Effector CD8-positive, alpha-beta T cell (primary cell): ENCODE results near the gene NXN.
"Not testable (repeated sequence)": the region's sequence is repeated elsewhere in the genome, so short reads cannot be mapped to it uniquely, and the experiment has no call there.

Source experiments
- DNase-seq: peaks from one replicate; lab custom pipeline; 2025; lab: John Stamatoyannopoulos, UW

The NXN gene

DNA sequence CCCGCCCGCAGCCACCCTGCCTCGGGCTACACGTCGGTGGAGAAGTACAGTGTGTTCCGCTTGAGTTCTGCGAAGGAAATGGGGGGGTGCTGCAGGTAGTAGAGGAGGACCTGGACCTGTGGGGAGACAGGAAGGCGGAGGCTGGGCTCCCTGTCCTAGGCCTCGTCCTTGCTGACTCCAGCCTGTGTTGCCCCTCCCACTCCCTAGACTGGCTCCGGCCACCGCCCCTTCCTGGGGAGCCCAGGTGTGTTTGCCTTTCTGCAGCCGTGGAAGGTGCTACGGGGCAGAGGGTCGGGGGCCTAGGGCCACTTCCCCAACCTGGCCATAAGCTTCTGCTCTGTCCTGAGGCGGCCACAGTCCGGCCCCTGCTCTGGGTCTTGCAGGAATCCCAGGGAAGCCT lies 26.5 kb upstream of the NXN start:
- no peak for DNase-seq

- no peak for DNase-seq
Observed at GRCh38 chr17:1005361-1005946, 25.9 kb upstream of the NXN start.

GRCh38 chr17:1004769-1005295 lies 25.3 kb upstream of the NXN start:
- no peak for DNase-seq

DNA sequence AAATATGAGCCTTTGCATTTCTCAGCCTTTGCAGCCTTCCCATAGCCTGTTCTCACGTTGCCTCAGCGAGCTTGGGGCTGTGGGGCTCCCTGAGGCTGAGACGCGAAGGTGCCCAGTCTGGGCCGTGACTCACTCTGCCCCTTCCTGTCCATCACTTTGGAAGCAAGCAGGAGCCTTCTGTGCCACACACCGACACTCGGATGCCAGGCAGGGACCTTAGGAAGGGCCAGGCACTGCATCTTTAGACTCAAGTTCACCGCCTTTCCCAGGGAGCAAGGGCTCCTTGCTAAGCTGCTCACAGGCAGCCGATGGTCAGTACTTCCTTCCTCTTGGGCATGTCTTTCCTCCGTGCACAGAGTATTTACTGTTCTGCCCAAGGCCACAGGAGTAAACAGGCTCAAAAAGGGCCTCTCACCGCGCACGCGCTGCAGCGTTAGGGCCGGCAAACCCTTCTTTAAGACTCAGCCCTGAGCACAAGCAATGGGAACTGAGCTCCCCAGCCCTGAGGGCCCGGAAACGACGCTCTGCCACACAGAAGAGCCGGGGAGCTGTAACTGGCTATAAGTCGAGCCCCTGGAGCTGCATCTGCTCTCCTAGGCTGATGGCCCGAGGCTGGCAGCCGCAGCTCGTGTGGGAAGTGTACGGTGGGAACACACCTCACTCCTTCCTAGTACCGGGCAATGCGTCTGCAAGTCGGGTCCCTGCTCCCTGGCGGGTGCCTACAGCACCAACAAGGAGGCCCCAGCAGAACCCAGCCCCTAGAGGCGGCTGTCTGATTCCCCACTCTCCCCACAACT lies 24.6 kb upstream of the NXN start:
- DNase-seq: no peak

- DNase-seq: no peak
Observed at GRCh38 chr17:1003633-1003971, 24.0 kb upstream of the NXN start.

DNA sequence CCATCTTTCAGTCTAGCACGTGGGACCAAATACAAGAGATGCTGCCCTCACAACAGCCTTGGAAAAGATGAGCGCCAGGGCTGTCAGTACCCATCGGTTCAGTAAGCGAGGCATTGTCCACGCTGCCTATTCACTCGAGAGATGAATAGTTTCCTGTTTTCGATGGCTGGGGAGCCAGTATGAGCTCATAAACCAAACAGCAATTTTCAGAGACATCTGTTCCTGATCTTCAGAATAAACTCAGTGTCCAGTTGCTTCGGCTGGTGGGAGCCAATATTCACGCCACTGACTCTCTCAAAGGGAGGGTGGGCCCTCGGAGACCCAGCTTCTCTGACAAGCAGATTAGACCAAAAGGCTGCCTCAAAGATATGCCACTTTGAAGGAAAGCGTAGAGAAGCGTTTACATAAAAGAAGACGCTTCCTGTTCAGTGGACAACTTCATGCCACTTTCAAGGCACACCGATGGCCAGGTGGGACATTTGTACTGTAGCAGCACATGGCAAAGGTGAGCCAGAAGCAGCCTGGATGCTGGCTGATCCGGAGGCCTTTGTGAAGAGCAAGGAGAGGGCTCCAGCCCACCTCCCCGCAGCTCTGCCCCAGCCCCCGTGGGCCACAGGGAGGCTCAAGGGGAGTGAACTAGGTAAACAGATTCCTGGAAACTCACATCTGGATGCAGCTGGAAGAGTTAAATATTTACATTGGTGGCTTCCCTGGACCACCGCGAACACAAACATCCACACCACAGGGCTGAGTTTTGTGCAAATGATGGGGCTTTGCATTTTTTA lies 23.4 kb upstream of the NXN start:
- no peak for DNase-seq

DNA sequence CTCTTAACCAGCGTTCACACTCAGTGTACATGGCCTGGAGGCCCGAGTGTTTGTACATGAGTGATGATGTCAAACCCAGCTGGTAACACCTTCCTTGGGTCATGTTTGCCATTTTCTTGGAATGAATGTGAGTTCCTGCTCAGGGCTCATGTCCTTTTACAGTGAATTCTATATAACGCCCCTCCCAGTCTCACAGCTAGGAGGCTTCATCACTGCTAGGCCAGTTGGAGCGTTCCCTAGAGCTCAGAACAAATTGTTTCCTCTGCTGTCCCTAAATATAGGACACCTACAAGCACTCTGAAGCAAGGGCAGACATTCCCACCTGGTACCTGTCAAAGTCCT lies 22.8 kb upstream of the NXN start:
- no peak for DNase-seq

DNA sequence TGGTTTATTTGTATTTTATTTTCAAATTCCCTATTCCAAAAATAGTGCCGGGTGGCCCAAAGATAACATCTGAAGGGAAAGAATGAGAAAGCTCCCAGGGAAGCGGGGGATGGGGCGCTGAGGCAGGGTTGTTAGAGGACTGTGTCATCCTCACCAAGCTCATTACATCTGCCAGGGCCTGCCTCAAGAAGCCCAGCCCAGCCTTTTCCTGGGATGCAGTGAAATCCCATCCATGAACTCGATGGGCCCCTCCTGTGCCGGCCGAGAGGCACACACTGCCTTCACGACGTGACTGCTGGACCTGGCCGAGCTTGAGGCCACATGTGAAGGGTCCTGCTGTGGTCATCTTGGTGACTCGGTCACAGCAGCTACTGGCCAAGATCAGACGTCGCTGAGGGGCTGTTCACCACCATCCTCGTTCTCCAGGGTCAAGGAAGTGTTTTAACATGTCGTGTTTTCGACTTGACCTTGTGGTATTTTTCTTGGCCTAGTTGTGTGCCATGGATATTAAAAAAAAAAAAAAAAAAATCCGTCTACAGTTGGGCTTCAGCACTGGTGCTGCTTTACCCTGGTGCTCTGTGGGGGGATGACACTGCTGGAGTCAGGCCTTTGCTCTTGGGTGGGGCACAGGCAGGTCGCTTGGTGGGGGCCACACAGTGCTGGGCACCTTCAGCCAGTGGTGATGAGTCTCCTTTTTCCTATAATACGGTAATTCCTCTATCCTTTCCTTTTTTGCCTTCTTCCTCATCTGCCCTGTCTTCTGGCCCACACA lies 22.2 kb upstream of the NXN start:
- DNase-seq: no peak

- DNase-seq: no peak
Observed at GRCh38 chr17:1000597-1001461, 21.3 kb upstream of the NXN start.

GRCh38 chr17:998111-998510 lies 18.5 kb upstream of the NXN start:
- no peak for DNase-seq

GRCh38 chr17:996554-997344 lies 17.2 kb upstream of the NXN start, which contains the start of gene TIMM22:
Gene TIMM22, plus strand, starts transcription at chr17:997129. Its CDS starts 14 bp downstream, at chr17:997143.
- peak; percentile 85 for DNase-seq

GRCh38 chr17:995324-995723 lies 15.7 kb upstream of the NXN start:
- not testable (repeated sequence) for DNase-seq

DNA sequence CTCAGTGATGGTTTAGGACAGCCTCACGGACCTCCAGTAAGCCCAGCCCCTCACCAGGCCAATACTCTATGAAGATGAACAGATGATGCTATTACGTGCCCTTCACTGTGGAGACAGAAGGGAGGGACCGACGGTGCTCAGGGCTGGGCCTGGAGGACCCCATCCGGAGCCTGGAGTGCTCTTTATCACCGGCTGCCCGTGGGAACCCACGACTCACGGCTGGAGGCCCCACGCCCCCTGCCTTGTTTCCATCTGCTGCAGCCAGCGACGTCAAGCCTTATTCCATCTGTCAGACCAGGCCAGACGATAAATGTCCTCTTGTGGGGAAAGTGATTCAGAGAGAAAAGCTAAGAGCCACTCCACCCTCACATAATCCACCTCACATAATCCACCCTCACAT lies 13.4 kb upstream of the NXN start:
- DNase-seq: no peak

DNA sequence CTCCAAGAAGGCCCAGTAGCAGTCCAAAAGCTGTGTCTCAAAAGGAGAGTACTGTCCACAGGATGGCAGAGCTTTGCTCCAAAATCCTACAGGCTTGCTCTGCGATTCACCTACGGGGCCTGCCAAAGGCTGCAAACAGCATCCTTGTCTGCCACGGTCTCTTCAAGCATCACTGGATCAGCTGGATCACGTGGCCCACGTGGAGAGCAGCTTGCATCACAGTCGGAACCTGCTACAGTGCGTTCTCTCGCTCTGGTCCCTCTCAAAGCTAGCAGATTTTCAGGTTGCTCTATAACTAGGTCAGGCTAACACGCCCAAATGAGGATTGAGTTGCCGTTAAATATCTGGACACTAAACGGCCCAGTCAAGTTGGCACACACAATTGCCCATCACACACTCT lies 9.0 kb upstream of the NXN start:
- DNase-seq: no peak

GRCh38 chr17:987931-988330 lies 8.4 kb upstream of the NXN start:
- no peak for DNase-seq

- DNase-seq: no peak
Observed at GRCh38 chr17:986322-986929, 6.8 kb upstream of the NXN start.

- DNase-seq: no peak
Observed at GRCh38 chr17:983921-984320, 4.3 kb upstream of the NXN start.

DNA sequence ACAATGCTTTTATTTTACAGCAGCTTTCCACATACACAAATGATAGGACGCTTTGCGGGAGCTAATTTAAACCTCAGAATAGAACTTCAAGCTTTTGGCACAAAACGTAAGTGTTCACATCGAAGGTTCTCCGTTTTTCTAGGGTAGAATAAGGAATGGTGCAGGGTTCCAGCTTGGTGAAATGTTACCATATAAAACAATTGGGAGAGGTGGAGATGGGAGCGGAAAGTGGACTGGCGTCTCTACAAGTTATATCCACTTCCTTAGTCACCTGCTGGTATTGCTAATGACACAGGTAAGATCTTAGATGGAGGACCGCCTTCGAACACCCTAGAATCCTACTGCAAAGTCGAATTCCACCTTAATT lies 1.7 kb upstream of the NXN start:
- no peak for DNase-seq

GRCh38 chr17:980406-981291 lies 1.1 kb upstream of the NXN start:
- DNase-seq: peak; percentile 69
